ENCODE data around the gene CLIC5. TPM values are rescaled to one million over a fixed set of nuclear protein-coding genes. Genes with fewer than 3 reads are reported as not detected.

The CLIC5 gene
- polyA plus RNA-seq, 5 donors: 6.7 to 16.6 (median 10.2) TPM

DNA sequence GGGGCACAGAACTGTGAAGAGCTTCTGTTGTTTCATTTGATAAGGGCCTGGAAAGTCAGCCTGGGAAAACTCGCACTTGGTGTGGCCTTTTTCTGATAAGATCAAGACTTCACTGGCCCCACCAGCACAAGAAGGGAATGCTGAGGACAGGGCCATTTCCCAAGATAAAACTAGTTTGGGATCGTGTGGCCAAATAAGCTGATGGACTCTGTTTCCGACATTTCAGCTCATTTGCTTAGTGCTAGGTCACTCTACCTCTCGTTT is 116.0 kb downstream of the CLIC5 start:
- DNase-seq: no peak

DNA sequence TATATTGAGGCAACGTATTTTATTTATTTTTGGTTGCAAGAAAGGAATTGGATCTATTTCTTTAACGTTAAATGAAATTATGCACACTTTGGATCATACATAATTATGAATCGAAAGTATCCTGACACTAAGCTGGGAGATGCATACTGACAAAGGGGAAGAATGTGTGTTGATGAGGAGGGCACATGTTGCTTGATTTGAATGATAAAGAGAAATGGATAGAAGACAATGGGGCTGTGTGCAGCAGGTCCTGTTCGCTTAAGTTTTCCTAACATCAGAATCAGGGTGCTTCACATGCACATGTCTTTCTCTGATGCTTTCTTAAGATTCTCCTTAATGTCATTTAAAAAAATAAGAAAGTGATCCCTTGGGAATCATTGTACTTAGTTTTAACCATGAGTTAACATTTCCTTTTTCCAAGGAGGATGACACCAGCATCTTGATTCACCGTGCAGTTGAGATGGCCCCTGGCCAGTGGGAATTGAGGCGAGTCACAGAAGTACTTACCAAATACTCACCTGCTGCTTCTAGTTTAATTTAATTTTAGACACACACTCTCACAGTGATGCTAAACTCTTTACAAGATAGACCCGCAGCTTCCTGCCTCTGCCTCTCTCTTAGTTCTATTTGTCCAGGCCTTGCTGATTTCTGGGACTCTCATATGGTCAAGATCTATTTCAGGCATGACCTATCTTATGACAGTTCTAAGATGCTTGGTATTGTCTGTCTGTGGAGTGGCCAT is 116.5 kb downstream of the CLIC5 start:
- DNase-seq: no peak

DNA sequence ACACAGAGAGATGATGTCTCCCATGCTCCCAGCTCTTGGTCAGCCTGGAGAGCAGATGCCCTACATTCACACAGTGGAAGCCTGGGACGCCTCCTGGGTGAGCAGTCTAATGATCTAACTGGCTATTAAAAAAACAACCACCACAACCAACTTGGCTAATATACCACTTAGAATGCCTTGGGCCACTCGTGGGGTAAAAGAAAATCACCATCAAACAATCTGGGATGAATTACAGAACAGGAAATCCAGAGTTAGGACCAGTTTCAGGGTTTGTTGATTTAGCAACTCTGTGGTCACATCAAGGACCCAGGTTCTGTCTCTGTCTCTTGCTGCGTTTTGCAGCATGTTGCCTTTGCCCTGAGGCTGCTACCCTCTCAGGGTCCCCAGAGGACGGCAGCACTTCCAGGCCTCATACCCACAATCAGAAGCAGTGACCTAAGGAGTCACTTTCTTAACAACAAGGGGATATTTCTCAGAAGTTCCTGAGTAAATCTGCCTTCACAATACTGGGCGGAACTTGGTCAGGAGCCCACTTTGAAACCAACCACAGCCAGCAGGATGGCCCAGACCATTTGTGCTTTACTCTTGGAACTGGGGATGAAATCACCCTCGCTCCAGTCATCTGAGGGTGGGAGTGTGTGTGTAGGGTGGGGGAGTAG is 118.7 kb downstream of the CLIC5 start:
- no peak for DNase-seq

DNA sequence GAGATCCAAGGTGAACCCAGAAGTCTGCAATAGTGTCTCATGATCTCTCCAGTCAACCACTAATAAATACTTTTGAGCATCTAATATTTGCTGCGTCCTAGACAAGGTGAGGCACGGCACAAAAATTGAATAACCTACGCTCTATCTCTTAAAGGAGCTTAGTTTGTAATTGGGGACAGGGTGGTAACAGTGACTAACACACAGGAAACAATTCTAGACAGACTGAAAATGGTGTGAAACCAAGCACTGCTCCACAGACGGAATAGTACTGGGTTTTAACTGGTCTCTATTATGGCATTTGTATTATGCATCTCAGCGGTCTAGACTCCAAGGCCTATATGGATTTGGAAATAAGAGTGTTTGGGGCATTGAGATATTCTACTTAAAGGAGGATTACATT is 120.1 kb downstream of the CLIC5 start:
- DNase-seq: no peak

DNA sequence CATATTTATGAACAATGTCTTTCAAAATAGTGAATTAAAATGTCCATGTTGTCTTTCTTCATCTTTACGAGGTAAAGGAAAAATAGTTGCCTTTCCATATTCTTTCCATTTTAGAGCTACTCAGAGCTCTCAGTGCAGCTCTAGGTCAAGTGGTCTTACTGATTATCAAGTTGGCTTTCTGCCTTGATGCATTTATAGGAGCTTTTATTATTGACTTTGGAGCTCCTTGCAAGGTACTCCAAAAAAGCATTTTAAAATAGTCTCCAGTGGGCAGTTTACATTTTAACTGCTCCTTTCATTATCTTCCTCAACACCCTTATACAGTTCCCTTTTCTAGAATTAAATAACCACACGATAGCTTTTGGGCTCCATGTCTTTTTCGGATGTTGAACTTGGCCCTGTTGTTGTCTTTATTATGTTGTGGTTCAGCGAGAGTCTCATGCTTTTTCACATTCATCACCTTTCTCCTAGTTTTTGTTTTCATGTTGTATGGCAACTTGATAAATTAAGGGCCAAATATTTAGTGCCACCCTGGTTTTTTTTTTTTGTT is 122.9 kb downstream of the CLIC5 start:
- peak in 1 of 2 donors; percentile 16 for DNase-seq

DNA sequence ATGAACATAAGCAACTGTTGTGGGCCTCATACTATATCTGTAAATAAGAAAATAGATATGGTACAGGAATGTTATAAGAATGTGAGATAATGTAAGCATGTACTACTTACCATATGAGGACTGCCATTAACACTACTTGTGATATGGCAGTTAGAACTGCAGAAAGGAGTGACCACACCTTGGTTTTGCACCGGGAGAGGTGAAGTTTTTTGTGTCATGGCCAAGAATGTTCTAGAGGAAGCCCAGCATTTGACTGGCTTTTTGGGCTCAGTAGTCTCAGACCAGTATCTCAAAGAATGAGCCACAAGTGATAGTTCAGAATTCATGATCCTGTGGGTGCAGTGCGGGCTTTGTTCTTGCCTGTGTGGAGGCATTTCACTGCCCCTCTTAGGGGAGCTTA is 123.5 kb downstream of the CLIC5 start:
- DNase-seq: no peak

DNA sequence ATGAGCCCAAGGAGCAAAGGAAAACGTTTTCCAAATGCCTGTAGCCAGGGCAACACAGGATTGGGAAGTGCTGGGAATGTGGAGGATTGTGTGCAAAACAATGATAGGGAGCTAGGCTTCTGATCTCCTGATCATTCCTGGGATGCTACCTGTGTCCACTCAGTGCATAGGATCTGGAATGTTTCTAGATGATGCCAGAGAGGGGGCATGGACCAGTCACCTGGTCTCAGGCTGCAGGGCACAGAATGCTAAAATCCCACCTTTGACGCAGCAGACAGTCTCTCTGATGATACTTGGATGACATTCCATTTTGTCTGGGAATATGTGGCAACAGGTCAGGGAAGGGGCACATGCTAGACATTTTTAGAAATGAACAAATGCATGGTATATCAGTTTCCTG is 128.9 kb downstream of the CLIC5 start:
- no peak for DNase-seq

DNA sequence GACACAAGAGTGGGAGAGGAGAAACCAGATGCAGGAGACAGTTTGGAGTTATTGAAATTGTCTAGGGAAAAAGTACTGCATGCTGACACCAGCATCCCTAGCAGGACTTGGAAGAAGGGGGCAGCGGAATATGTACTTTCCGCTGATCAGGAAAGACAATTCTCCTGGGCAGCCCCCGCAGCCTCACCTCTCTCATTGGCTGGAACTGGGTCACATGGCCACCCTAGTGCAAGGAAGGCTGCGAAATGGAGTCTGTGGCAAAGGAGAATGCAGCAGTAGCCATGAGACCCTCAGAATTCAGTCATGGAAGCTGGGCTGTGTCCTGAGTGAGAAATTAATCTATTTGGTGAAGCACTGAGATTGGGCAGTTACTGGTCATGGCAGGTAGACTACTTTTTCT is 131.3 kb downstream of the CLIC5 start:
- no peak for DNase-seq

- DNase-seq: no peak
Measured at GRCh38 chr6:45882671-45883070, 133.0 kb downstream of the CLIC5 start.

DNA sequence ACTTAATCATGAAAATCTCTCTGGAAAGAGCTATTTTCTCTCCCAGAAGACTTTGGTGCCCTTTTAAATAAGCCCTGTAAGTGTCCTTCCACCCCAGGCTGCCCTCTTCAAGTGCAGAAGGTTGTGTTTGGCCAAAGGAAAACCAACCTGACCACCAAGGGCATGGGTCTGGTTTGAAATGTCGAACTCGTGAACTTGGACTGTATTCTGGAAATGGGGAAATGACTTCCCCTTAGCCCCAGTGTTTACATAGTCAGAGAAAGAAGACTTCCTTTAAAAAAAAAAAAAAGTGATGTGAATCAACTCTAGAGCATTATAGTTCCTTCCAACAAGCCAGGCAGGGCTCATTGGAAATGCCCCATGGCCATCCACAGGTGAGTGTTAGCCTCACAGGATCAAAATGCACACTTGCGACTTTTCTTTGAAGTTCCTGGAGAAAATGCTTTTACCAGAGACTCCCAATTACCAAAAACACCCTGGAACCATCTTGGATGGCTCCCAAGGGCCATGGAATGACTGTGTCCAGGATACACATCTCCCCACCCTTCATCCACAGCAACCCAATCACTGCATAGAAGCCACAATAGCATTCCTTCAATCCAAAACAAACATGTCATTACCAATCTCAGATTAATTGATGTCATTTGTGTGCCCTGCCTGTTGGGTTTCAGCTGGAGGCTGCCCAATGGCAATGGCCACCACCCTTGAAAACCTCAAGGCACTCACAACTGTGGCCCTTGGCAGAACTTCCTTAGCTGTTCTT is 133.8 kb downstream of the CLIC5 start:
- DNase-seq: peak in 1 of 2 donors; percentile 7

- DNase-seq: peak in 1 of 2 donors; percentile 16
Measured at GRCh38 chr6:45880676-45881075, 135.0 kb downstream of the CLIC5 start.

GRCh38 chr6:45880159-45880558 is 135.5 kb downstream of the CLIC5 start:
- DNase-seq: peak; percentile 77 to 79

DNA sequence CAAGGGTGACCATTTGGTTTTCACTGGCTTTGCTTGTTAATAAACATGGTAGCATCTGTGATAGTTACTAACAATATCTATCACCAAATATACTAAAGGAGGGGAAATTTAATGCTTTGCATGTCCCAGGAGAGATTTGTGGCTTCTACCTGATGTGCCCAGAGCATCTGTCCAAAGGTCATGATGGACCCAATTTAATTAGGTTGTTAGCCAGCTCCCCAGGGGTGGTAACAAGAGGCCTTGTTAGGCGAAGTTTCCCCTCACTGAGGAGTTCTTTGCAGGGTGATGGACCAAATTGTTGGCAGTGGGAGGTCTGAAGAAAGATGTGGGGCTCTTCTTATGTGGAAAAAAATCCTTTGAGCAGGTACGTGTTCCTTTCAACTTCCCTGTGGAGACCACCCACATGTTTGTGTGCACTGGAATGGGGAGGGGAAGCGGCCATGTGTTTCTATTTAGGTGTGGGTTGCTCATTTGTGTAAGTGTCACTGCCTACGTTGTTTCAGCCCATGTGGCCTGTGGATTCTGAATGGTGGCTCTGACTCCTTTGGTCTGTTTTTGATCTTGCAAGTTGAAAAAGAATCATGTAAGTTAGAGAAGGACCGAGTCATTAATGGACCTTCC is 137.6 kb downstream of the CLIC5 start:
- no peak for DNase-seq

DNA sequence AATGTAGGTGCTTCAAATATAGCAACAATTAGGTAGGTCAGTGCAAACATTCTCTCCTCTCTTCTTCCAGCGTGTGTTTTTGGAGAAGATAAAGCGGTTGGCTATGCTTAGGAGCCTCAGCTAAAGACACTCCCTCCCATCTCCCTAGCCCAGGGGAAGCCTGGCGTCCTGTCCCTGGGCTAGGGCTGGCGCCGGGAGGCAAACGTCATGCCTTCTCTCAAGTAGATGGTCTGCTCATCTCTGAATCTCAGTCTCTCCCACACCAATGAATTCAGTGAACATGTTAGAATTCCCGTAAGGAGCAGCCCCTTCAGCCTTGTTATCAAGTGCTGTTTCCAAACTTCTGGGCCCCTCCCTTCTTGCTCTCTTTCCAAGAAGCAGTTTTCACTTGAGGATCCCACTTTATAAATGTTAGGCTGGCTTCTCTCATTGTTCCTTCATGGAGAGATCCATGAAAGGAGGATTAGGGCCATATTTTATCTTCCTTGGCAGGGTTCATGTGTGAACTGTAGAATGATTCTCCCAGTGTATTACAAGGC is 142.8 kb downstream of the CLIC5 start:
- DNase-seq: no peak

GRCh38 chr6:45870531-45870930 is 145.1 kb downstream of the CLIC5 start:
- DNase-seq: peak; percentile 18 to 28

DNA sequence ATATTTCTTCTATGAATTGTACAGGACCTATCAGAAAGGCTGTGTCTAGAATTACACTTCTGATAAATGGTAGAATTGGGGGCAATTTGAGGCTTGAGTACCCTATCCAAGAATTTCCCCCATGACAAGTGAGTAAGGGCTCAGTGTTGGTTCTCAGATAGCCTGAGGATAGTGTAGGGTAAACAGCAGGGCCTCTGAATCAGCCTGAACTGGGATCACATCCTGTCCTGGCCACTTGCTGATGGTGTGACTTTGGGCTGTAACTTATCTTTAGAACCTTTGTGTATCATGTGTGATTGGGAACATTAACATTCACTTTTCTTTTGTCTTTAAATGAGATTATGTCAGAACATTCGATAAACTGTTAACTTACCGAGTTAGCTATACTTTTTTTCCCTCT is 151.0 kb downstream of the CLIC5 start:
- no peak for DNase-seq

- DNase-seq: no peak
Measured at GRCh38 chr6:45858691-45859090, 157.0 kb downstream of the CLIC5 start.

- DNase-seq: no peak
Measured at GRCh38 chr6:45857827-45858226, 157.8 kb downstream of the CLIC5 start.

GRCh38 chr6:45855642-45856394 is 159.8 kb downstream of the CLIC5 start:
- no peak for DNase-seq

- DNase-seq: no peak
Measured at GRCh38 chr6:45854149-45854742, 161.4 kb downstream of the CLIC5 start.

GRCh38 chr6:45851034-45851400 is 164.6 kb downstream of the CLIC5 start:
- DNase-seq: no peak

Measured in right lung (tissue), 5 donors.